HG02588 (cell line): ENCODE results near the gene OR2T1.
"Not testable (repeated sequence)": the region's sequence is repeated elsewhere in the genome, so short reads cannot be mapped to it uniquely, and the experiment has no call there.

Experiments
- ATAC-seq: cut with Tn5 transposase; IDR thresholded peaks from one replicate; pipeline ENCODE4 v1.9.1; 2021; ENCODE audit warnings: mild to moderate bottlenecking, moderate library complexity; ENCODE audit not compliant: unreplicated experiment

Gene OR2T1

GRCh38 chr1:248434913-248435312 is 32.1 kb downstream of the OR2T1 start:
- ATAC-seq = peak; percentile 50

GRCh38 chr1:248436303-248436702 is 33.5 kb downstream of the OR2T1 start:
- ATAC-seq = not testable (repeated sequence)

- not testable (repeated sequence) for ATAC-seq
Observed at GRCh38 chr1:248438668-248439067, 35.8 kb downstream of the OR2T1 start.

- not testable (repeated sequence) for ATAC-seq
Observed at GRCh38 chr1:248439283-248439682, 36.4 kb downstream of the OR2T1 start.

GRCh38 chr1:248442500-248443277 is 39.8 kb downstream of the OR2T1 start:
- not testable (repeated sequence) for ATAC-seq

GRCh38 chr1:248444603-248445002 is 41.8 kb downstream of the OR2T1 start:
- ATAC-seq = not testable (repeated sequence)

GRCh38 chr1:248445399-248445798 is 42.6 kb downstream of the OR2T1 start, which contains the start of gene OR2T2:
TSS of gene OR2T2 (plus strand) at chr1:248445637. CDS start at chr1:248452798, 7,161 bp downstream.
- not testable (repeated sequence) for ATAC-seq

- peak; percentile 61 for ATAC-seq
Observed at GRCh38 chr1:248448409-248449074, 45.7 kb downstream of the OR2T1 start.

- ATAC-seq = not testable (repeated sequence)
Observed at GRCh38 chr1:248449821-248450465, 47.1 kb downstream of the OR2T1 start.

- ATAC-seq = peak; percentile 56
Observed at GRCh38 chr1:248450466-248451145, 47.8 kb downstream of the OR2T1 start.

GRCh38 chr1:248453619-248454018 is 50.8 kb downstream of the OR2T1 start:
- ATAC-seq = not testable (repeated sequence)

- not testable (repeated sequence) for ATAC-seq
Observed at GRCh38 chr1:248455045-248455444, 52.2 kb downstream of the OR2T1 start.

GRCh38 chr1:248456635-248457034 is 53.8 kb downstream of the OR2T1 start:
- not testable (repeated sequence) for ATAC-seq
